HG03039 (cell line): ENCODE results near the gene AGXT2.

ENCODE experiments used
- ATAC-seq: cut with Tn5 transposase; IDR thresholded peaks from one replicate; pipeline ENCODE4 v1.9.1; 2021; ENCODE audit warnings: mild to moderate bottlenecking, moderate library complexity; ENCODE audit not compliant: unreplicated experiment

The AGXT2 gene

DNA sequence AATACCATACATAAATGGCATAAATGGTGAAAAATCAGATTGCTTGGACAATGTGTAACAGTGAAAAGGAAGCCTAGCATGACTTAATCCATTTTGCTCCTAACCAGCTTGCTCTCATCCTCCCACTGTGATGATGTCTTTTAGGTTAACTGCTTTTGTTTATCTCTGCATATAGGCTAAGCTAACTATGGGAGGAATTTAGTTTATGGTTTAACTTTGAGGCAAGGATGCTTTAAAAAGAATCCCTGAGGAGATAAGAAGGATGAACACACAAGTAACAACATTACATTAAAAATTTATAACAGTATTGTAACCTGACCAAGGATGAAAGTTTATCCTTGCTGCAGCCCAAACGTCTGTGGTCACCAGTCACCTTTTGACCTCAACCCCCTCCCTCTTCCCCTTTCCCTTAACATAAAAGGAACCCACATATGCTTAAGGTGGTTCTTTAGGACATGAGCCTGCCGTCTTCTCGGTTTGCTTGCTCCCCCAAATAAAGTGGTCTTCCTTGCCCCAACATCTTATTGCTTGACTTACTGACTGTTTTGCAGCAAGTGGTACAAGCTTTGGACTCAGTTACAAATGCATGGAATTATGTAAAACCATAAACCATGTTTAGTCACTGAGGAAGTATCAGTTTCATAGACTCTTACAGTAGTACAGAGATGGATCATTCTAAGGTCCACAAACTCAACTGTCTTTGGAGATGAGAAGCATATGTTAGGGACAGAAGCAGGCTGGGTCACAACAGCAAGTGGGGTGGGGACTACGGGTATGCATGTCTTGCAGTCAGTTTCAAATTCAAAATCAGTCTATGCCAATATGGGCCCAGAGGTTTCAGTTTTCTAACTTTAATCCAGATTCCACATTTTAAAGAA is 31.3 kb downstream of the AGXT2 start:
- peak; percentile 92 for ATAC-seq

DNA sequence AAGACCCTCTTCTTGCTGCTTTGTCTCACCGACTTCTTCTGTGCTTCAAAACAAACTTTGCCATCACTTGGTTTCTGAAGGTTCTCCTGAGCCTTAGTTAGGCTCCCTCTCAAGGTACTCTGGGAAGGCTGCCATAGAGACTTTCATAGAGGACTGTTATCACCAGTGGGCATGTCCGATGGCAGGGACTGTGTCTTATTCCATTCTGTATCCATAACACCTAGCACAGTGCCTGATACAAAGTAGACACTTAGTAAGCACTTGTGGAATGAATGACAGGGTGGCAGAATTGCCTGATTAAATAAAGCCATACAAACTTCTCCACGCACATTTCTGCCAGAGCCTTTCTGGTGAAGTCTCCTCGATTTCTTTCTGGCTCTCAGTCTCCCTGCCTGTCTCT is 32.7 kb downstream of the AGXT2 start:
- ATAC-seq: no peak

DNA sequence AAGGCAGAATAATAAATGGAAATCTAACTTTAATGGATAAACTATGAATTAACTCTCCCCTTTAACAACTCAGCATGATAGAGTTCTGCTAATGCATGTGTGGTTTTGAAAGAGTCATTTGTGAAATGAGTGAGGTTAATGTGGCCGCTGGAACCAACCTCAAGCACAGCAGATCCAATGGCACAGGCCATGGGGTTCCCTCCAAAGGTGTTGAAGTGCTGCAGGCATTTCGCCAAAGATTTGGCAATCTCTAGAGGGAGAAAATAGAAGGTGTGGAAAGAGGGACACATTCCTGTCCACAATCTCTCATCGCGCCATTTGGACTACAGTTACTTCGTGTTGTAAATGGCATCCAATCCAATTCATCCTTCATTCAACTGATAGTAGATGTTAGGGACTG is 35.0 kb downstream of the AGXT2 start:
- ATAC-seq: no peak

GRCh38 chr5:35012365-35012764 is 35.4 kb downstream of the AGXT2 start:
- ATAC-seq: no peak

- ATAC-seq: no peak
Observed at GRCh38 chr5:35010676-35011075, 37.1 kb downstream of the AGXT2 start.

DNA sequence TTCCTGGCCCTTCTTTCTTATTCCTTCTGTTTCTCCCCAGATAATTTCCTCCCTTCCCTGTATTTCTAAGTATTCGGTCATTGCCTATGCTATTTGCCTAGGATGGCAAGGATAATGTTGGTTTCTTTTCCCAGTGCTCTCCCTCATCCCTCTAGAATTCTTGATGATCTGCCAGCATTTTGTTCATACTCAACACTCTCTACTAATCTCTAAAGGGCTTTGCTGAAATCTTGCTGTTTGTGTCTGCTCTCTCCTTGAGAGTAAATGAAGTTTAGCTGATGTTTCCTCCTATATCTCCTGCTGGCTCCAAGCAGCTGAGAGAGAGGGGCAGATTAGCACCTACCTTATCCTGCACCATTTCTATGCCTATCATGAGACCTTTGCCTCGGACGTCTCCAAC is 38.1 kb downstream of the AGXT2 start:
- no peak for ATAC-seq

- no peak for ATAC-seq
Observed at GRCh38 chr5:35009019-35009418, 38.7 kb downstream of the AGXT2 start.

GRCh38 chr5:35004771-35005170 is 43.0 kb downstream of the AGXT2 start:
- no peak for ATAC-seq

- ATAC-seq: no peak
Observed at GRCh38 chr5:35004200-35004599, 43.5 kb downstream of the AGXT2 start.

DNA sequence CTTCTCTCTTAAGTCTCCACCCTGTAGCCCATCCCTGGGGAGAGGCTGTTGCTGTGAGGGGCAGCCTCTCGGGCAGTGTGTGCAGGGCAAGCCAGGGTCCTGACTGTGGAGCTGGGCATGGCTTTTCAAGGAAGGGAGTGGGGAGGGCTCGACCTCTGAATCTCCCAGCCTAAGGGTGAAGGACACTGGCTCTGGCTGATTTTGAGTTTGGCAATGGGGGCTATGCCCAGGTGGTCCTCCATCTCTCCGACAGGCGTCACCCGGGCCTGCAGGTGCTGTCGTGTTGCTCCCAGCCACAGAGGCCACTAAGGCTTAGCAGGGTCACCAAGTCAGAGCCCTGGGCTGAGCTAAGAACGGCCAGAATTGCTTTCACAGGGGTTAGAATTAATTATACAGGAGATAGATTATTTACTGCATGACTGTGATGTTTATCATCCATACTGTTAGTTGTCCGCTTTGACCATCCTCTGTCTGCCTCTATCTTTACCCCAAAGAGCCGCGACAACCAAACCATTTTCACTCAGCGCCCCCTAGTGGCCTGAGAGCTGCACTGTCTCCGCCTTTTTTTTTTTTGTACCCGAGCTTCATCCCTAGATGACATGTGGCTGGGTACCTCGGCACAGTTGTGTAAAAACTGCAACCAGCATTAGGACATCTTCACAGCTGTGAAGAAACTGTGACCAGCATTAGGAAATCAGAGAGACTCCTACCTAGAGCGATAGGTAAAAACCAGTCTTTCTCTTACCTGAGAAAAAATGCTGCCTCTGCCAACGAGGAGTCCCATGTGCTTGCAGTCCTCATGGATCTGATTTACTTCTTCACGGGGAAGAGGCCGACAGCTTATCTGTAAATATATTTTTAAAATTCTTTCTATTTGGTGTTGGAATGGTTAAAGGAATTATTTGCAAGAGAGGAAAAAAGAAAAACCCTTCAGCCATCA is 44.5 kb downstream of the AGXT2 start:
- peak; percentile 73 for ATAC-seq

GRCh38 chr5:35002459-35002858 is 45.3 kb downstream of the AGXT2 start:
- ATAC-seq: no peak

DNA sequence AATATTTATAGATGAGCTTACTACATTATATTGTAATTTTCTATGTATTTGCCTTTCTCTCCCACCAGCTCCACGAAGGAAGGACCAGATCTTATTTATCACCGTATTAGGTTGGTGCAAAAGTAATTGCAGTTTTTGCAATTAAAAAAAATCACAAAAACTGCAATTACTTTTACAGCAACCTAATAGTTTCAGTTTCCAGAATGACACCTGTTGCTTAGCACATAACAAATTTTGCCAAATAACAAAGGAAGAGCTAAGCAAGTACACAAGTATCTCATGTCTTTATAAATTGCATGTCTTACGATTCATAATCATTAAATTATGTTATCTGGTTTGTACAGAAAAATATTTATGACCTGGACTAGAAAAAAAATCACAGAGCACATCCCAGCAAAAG is 45.9 kb downstream of the AGXT2 start:
- ATAC-seq: no peak

DNA sequence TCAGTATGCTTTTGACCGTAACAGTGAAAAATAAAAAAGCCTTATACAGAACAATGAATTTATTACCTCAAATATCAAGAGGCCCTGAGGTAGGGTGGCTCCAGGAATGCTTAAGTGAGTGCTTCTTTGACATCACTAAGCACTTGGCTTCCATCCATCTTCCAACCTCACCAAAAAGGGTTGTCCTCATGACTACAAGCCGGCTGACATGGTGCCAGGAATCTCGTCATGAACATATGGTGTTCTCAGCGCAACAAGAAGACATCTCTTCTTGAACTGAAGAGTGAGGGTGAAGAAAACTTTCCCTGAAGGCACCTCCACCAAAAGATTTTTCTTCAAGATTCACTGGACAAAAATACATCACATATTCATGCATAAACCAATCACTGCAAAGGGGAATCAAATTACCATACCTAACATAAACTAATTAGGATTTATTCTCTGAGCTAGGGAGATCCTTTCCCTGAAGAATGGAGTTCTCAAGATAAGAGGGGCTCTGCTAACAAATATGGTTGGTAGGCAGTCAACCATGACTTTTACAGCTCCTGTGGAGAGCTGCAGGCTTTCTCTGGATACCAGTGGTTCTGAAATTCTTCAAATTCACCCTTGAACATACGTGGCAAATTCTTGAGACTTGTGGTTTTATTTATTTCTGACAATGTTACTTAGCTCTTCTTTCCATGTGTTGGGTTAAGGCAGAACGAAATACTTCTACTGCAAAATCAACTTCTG is 49.5 kb downstream of the AGXT2 start:
- no peak for ATAC-seq

GRCh38 chr5:34996261-34996660 is 51.5 kb downstream of the AGXT2 start:
- no peak for ATAC-seq

DNA sequence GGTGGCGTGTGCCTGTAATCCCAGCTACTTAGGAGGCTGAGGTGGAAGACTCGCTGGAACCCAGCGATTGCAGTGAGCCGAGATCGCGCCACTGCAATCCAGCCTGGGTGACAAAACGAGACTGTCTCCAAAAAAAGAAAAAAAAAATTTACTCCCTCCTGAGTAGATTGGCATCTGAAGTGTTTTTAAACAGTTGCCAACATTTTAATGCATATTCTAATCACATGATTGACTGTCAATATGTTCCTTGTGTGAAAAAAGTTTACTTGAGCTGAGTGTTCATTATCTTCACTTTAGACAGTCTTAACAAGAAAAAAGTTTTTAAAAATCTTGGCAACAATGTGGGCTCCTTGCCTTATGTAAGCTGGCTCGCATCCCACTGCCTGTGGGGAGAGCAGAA is 53.8 kb downstream of the AGXT2 start:
- ATAC-seq: no peak

DNA sequence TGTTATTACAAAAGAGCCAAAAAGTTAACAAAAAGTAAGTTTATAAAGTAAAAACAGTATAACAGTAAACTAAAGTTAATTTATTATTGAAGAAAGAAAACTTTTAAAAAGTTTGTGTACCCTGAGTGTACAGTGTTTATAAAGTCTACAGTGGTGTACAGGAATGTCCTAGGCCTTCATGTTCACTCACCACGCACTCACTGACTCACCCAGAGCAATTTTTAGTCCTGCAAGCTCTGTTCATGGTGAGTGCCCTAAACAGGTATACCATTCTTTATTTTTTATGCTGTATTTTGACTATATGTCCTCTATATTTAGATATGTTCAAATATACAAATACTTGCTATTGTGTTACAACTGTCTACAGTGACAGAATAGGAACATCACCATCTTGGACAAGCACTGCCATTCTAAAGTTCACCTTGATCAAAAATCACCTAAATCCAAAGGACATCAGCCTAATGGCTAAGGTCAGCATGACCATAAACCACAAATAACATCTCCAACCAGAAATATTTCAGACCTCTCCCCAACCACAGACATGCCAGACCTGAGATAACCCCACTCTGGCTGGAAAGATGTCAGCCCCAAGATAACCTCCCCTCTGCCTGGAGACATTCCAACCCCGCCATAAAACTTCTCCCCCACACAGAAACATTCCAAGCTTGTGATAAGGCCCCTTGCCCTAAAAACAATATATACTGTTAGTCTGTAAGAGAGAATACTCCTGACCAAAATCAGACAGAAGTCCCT is 56.1 kb downstream of the AGXT2 start:
- ATAC-seq: no peak

- no peak for ATAC-seq
Observed at GRCh38 chr5:34986965-34987364, 60.8 kb downstream of the AGXT2 start.

- no peak for ATAC-seq
Observed at GRCh38 chr5:34982823-34983222, 64.9 kb downstream of the AGXT2 start.

- no peak for ATAC-seq
Observed at GRCh38 chr5:34978681-34979080, 69.1 kb downstream of the AGXT2 start.

- peak; percentile 74 for ATAC-seq
Observed at GRCh38 chr5:34977934-34978613, 69.7 kb downstream of the AGXT2 start.
